ENCODE results near the gene PIGQ. TPM values are rescaled to one million over a fixed set of nuclear protein-coding genes. Genes with fewer than 3 reads are reported as not detected.

PIGQ gene
- total RNA-seq, 1 donor from 2014 or later = 53.1 TPM

DNA sequence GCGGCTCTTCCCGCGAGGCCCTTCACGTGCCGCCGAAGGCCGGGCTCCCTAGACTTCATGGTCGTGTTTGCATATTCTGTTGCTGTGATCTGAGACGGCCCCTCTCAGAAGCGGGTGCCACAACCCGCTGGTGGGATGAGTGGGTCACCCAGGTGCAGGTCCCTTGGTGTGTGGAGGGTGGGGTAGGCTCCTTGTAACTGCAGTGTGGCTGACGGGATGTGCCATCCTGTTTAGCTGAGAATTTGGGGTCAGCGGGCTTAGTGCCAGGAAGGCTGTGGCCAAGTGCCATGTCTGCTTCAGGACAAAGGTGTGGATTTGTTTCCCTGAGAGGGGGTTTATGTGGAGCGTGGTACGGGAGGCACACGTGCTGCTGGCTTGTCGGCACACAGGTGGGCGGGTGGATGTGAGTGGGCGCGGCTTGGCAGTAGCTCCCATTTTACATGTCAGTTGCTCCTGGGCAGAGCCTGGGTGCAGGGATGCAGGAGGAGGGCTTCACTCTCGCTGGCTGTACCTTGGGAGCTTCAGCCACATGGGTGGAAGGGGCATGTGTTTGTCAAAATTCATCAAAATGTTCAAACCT is 51.8 kb downstream of the PIGQ start:
- POLR2A ChIA-PET = interaction anchor here (0.5 kb wide), 1 partner anchor 803 kb away, joined by 7 read pairs; no protein-coding TSS in a partner anchor
- no peaks in the 10 kb centered on the region for H3K27me3 Mint-ChIP-seq
- no peak for TF ChIP-seq CTCF (IDR thresholded peaks at IDR 0.05)
- ATAC-seq (ENCODE audit: low read depth) = no peak
- intact Hi-C loops (cut with micrococcal nuclease) = no loop called here
- H3K27ac Mint-ChIP-seq = no peak overlapping the region
- no peaks in the 10 kb centered on the region for H3K9me3 Mint-ChIP-seq
- H3K4me1 Mint-ChIP-seq = no peaks in the 10 kb centered on the region
- peaks cover 8% of the 10 kb centered on the region for H3K36me3 Mint-ChIP-seq (ENCODE audit: low read depth)
- H3K4me3 Mint-ChIP-seq = no peak overlapping the region
- no peak for DNase-seq
- CTCF ChIA-PET = no interaction called here

GRCh38 chr16:622920-623280 is 53.1 kb downstream of the PIGQ start:
- intact Hi-C loops (cut with micrococcal nuclease) = no loop called here
- Mint-ChIP-seq H3K9me3 (no peaks in the 10 kb centered on the region), H3K4me1 (no peaks in the 10 kb centered on the region), H3K27ac (no peak overlapping the region), H3K36me3 (ENCODE audit: low read depth) (peaks cover 16% of the 10 kb centered on the region), H3K27me3 (no peaks in the 10 kb centered on the region), H3K4me3 (no peak overlapping the region)
- ChIA-PET CTCF (no interaction called here), POLR2A (no interaction called here)
- DNase-seq = no peak
- no peak for TF ChIP-seq CTCF (IDR thresholded peaks at IDR 0.05)
- ATAC-seq (ENCODE audit: low read depth) = no peak

DNA sequence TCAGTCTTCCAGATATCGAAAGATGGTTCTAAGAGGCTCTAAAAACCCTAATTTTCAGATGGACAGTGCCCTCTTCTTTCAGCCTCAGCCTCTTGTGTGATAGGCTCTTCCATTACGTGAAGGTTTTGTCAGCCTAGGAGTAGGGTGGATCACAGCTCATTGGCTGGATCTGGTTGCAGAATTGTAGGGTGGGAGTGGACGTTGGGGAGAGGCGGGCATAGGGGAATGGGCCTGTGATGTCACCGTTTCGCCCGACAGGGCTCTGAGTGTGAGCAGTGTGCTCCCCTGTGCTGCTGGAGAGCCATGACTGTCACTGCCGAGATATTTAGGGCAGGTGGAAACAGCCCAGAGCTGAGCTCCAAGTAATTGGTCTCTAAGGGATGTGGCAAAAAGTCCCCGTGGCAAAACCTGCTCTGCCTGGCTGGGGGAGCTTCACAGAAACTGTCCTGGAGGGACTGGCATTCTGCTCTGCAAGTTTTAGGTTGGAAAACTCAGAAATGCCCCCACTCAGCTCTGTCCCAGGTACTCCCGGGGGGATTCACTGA is 54.8 kb downstream of the PIGQ start:
- no peaks in the 10 kb centered on the region for H3K9me3 Mint-ChIP-seq
- no peaks in the 10 kb centered on the region for H3K4me1 Mint-ChIP-seq
- intact Hi-C loops (cut with micrococcal nuclease) = no loop called here
- ChIA-PET POLR2A (no interaction called here), CTCF (no interaction called here)
- no peak for ATAC-seq (ENCODE audit: low read depth)
- DNase-seq = no peak
- no peak overlapping the region for H3K27ac Mint-ChIP-seq
- no peak overlapping the region for H3K4me3 Mint-ChIP-seq
- no peak for TF ChIP-seq CTCF (IDR thresholded peaks at IDR 0.05)
- no peaks in the 10 kb centered on the region for H3K27me3 Mint-ChIP-seq
- H3K36me3 Mint-ChIP-seq (ENCODE audit: low read depth) = peaks cover 22% of the 10 kb centered on the region

- Mint-ChIP-seq H3K4me1 (no peaks in the 10 kb centered on the region), H3K4me3 (no peak overlapping the region), H3K36me3 (ENCODE audit: low read depth) (peaks cover 22% of the 10 kb centered on the region), H3K27me3 (no peaks in the 10 kb centered on the region), H3K27ac (no peak overlapping the region), H3K9me3 (no peaks in the 10 kb centered on the region)
- TF ChIP-seq CTCF (IDR thresholded peaks at IDR 0.05) = no peak
- intact Hi-C loops (cut with micrococcal nuclease) = no loop called here
- DNase-seq (no peak), ATAC-seq (ENCODE audit: low read depth) (no peak)
- CTCF ChIA-PET = no interaction called here
- POLR2A ChIA-PET = no interaction called here
Measured at GRCh38 chr16:625117-625976, 55.6 kb downstream of the PIGQ start.

- POLR2A ChIA-PET = no interaction called here
- ATAC-seq (ENCODE audit: low read depth) (no peak), DNase-seq (no peak)
- CTCF ChIA-PET = no interaction called here
- Mint-ChIP-seq H3K4me1 (no peaks in the 10 kb centered on the region), H3K27ac (no peak overlapping the region), H3K27me3 (no peaks in the 10 kb centered on the region), H3K9me3 (no peaks in the 10 kb centered on the region), H3K4me3 (no peak overlapping the region), H3K36me3 (ENCODE audit: low read depth) (peaks cover 22% of the 10 kb centered on the region)
- intact Hi-C loops (cut with micrococcal nuclease) = no loop called here
- no peak for TF ChIP-seq CTCF (IDR thresholded peaks at IDR 0.05)
Measured at GRCh38 chr16:625977-626765, 56.4 kb downstream of the PIGQ start.
